ENCODE measurements around the gene SOWAHD. TPM values are rescaled to one million over a fixed set of nuclear protein-coding genes. Genes with fewer than 3 reads are reported as not detected.

The SOWAHD gene
- total RNA-seq, 1 donor from 2014 or later: 0.40 TPM

DNA sequence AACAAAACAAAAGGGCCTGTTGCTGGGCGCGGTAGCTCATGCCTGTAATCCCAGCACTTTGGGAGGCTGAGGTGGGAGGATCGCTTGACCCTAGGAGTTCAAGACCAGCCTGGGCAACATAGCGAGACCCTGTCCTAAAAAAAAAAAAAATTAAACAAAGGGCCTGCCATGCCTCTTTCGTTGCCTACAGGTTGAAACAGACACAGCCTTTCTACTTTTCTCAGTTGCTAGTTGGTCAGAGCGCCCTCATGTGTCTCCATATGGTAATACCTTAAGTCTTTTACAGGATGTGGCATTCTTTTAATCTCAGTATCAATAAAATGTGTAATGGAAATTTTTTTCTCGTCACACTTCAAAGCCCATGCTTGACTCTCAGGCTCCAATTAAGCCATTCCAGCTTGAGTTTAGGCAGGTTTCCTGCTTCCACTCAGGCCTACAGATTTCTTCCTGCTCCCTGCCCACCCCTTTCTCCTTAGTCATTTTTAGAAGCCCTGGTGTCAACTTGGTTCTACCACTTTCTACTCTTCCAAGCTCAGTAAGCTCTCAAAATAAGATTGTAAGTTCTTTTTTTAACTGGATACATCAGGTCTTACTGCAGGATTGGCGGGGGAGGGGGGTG, 4.6 kb upstream of the SOWAHD start:
- H3K36me3 Mint-ChIP-seq (ENCODE audit: low read depth): peaks cover 6% of the 10 kb centered on the region
- peaks cover 16% of the 10 kb centered on the region for H3K27me3 Mint-ChIP-seq (ENCODE audit: low read depth)
- H3K4me1 Mint-ChIP-seq: peaks cover 19% of the 10 kb centered on the region
- DNase-seq (ENCODE audit: low read depth, low spot score): peak; percentile 6
- no peak overlapping the region for H3K27ac Mint-ChIP-seq (ENCODE audit: unreplicated experiment)
- H3K9me3 Mint-ChIP-seq: no peaks in the 10 kb centered on the region
- H3K4me3 Mint-ChIP-seq: peak overlapping the region; percentile 41
- TF ChIP-seq, protein P1, sequence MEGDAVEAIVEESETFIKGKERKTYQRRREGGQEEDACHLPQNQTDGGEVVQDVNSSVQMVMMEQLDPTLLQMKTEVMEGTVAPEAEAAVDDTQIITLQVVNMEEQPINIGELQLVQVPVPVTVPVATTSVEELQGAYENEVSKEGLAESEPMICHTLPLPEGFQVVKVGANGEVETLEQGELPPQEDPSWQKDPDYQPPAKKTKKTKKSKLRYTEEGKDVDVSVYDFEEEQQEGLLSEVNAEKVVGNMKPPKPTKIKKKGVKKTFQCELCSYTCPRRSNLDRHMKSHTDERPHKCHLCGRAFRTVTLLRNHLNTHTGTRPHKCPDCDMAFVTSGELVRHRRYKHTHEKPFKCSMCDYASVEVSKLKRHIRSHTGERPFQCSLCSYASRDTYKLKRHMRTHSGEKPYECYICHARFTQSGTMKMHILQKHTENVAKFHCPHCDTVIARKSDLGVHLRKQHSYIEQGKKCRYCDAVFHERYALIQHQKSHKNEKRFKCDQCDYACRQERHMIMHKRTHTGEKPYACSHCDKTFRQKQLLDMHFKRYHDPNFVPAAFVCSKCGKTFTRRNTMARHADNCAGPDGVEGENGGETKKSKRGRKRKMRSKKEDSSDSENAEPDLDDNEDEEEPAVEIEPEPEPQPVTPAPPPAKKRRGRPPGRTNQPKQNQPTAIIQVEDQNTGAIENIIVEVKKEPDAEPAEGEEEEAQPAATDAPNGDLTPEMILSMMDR (conservative IDR thresholded peaks at IDR 0.05): peak; percentile 48

DNA sequence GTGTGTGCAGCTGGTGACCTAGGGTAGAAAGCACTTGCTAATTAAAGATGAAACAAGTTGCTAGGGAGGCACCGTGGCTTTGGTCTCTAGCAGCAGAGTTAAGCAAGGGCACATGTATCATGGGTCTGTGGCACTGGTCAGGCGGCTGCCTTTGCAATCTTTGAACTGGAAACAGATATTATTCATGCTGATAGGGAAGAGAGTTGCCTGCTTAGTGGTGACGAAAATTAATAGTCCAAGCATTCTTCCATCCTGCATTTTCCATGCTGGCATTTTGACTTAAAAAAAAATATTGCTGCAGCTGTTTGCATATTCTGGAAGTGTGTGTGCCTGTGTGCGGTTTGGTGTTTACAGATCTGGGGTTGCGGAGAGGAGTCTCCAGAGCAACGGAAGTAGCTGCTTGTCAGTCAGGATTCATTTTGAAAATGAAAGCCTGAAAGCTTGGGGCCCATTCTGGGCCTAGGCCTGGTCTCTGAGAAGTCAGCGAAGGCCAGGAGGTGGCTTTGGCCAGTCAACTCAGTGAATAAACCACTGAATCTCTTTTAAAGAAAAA, 2.3 kb upstream of the SOWAHD start:
- TF ChIP-seq, protein P1 (conservative IDR thresholded peaks at IDR 0.05): no peak
- DNase-seq (ENCODE audit: low read depth, low spot score): no peak
- Mint-ChIP-seq H3K27me3 (ENCODE audit: low read depth) (peaks cover 31% of the 10 kb centered on the region), H3K36me3 (ENCODE audit: low read depth) (peaks cover 6% of the 10 kb centered on the region), H3K9me3 (no peaks in the 10 kb centered on the region), H3K4me1 (peaks cover 19% of the 10 kb centered on the region), H3K4me3 (peak overlapping the region; percentile 67), H3K27ac (ENCODE audit: unreplicated experiment) (no peak overlapping the region)

DNA sequence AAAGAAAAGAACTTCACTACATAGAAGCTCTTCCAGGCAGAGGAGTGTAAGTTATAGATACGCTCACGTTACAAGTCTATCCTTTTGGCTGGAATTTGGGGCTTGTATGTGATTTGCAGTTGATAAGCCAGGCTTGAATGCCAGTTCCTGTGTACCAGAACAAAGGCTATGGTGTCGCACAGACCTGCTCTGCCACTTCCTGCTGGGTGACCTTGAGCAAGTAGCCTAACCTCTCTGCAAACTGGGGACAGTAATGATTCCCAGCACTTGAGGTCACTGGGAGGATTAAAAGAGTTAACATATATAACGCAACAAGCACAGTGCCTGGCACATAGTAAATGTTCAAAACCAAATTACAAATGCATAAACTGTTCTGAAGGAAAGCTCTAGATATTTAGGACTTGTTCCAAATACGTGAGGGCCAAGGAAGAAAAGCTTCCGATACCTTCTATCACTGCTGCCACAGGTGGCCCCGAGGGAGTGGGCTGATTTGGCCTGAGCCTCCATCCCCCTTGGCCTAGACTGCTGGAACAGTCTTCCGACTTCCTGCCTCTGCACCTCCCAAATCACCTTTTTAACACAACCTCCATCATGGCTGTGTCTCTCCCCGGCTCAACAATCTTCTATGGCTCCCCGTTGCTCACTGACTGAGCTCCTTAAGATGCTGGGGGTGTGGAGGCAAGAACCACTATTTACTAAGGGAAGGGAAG, 1.3 kb upstream of the SOWAHD start:
- Mint-ChIP-seq H3K4me1 (peaks cover 19% of the 10 kb centered on the region), H3K36me3 (ENCODE audit: low read depth) (peaks cover 3% of the 10 kb centered on the region), H3K4me3 (peak overlapping the region; percentile 89), H3K27ac (ENCODE audit: unreplicated experiment) (no peak overlapping the region), H3K9me3 (no peaks in the 10 kb centered on the region), H3K27me3 (ENCODE audit: low read depth) (peaks cover 34% of the 10 kb centered on the region)
- TF ChIP-seq, protein P1 (conservative IDR thresholded peaks at IDR 0.05): no peak
- DNase-seq (ENCODE audit: low read depth, low spot score): no peak

DNA sequence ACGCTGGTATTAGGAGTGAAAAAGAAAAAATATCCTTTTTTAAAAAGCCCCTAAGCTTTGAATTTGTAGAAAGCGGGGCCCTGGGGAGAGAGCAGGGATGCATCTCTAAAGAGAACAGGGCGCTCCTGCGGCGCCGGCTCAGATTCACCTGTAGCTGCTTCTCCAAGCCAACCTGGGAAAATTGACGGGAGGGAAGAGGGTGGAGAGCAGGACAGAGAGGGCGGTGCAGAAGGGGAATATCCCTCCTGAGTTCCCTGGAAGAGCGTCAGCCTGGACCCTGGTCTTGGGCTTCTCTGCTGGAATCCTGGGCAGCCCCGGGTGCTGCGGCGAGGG, 776 bp upstream of the SOWAHD start:
- Mint-ChIP-seq H3K9me3 (no peaks in the 10 kb centered on the region), H3K4me3 (peak overlapping the region; percentile 89), H3K27ac (ENCODE audit: unreplicated experiment) (no peak overlapping the region), H3K27me3 (ENCODE audit: low read depth) (peaks cover 36% of the 10 kb centered on the region), H3K36me3 (ENCODE audit: low read depth) (peaks cover 3% of the 10 kb centered on the region), H3K4me1 (peaks cover 19% of the 10 kb centered on the region)
- TF ChIP-seq, protein P1 (conservative IDR thresholded peaks at IDR 0.05): no peak
- DNase-seq (ENCODE audit: low read depth, low spot score): no peak

DNA sequence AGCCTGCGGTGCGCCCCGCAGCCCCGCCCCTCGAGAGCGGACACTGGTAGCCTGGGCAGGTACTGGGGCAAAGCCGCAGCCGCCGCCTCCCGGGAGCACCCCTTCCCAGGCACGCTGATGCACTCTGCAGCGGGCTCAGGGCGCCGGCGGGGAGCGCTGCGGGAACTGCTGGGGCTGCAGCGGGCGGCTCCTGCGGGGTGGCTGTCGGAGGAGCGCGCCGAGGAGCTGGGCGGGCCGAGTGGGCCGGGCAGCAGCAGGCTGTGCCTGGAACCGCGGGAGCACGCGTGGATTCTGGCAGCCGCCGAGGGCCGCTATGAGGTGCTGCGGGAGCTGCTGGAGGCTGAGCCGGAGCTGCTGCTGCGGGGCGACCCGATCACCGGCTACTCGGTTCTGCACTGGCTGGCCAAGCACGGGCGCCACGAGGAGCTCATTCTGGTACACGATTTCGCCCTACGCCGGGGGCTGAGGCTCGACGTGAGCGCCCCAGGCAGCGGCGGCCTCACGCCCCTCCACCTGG, 401 bp downstream of the SOWAHD start:
- Mint-ChIP-seq H3K4me3 (no peak overlapping the region), H3K9me3 (no peaks in the 10 kb centered on the region), H3K4me1 (peaks cover 19% of the 10 kb centered on the region), H3K36me3 (ENCODE audit: low read depth) (peaks cover 3% of the 10 kb centered on the region), H3K27me3 (ENCODE audit: low read depth) (peaks cover 41% of the 10 kb centered on the region), H3K27ac (ENCODE audit: unreplicated experiment) (no peak overlapping the region)
- DNase-seq (ENCODE audit: low read depth, low spot score): peak; percentile 5
- TF ChIP-seq, protein P1 (conservative IDR thresholded peaks at IDR 0.05): peak; percentile 10
